ENCODE measurements around the gene PFKM.

The PFKM gene

DNA sequence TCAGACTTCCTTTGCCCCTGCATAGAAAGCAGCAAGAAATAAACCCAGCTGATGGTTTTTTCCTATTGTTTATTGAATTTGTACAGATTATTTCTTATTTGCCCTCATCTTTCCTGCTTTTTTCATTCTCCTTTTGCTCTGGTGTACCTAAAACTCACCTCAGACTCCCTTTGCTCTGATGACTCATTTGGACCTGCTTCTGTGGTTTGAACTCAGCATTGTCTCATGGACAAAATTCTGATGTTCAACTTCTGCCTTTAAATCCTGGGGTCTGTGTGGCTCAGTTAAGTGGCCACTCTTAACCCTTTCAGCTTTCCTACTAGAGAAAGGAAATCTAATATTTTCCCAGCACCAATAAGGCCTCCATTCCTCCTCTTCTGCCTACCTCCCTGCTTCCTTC, 9.7 kb upstream of the PFKM start:
- TF ChIP-seq TAF1 (IDR thresholded peaks at IDR 0.05; ENCODE audit: borderline replicate concordance, insufficient read depth, low read length), result no peak
- no peak for TF ChIP-seq FOXP2 (optimal IDR thresholded peaks at IDR 0.05; ENCODE audit: borderline replicate concordance, extremely low read depth, extremely low read length, insufficient read depth)
- no peak for TF ChIP-seq REST (IDR thresholded peaks at IDR 0.05; ENCODE audit: insufficient read depth in 1 of 2, low read depth in 2 of 2, low read length in 2 of 2)
- no peak for TF ChIP-seq POLR2AphosphoS5 (IDR thresholded peaks at IDR 0.05; ENCODE audit: low read depth, low read length)
- TF ChIP-seq SIN3A (IDR thresholded peaks at IDR 0.05; ENCODE audit: borderline replicate concordance, insufficient read depth, low read length), result no peak

- no peak for TF ChIP-seq REST (IDR thresholded peaks at IDR 0.05; ENCODE audit: insufficient read depth in 1 of 2, low read depth in 2 of 2, low read length in 2 of 2)
- no peak for TF ChIP-seq TAF1 (IDR thresholded peaks at IDR 0.05; ENCODE audit: borderline replicate concordance, insufficient read depth, low read length)
- TF ChIP-seq SIN3A (IDR thresholded peaks at IDR 0.05; ENCODE audit: borderline replicate concordance, insufficient read depth, low read length), result no peak
- TF ChIP-seq POLR2AphosphoS5 (IDR thresholded peaks at IDR 0.05; ENCODE audit: low read depth, low read length), result no peak
- no peak for TF ChIP-seq FOXP2 (optimal IDR thresholded peaks at IDR 0.05; ENCODE audit: borderline replicate concordance, extremely low read depth, extremely low read length, insufficient read depth)
Observed at GRCh38 chr12:48110691-48111311, 8.4 kb upstream of the PFKM start.

DNA sequence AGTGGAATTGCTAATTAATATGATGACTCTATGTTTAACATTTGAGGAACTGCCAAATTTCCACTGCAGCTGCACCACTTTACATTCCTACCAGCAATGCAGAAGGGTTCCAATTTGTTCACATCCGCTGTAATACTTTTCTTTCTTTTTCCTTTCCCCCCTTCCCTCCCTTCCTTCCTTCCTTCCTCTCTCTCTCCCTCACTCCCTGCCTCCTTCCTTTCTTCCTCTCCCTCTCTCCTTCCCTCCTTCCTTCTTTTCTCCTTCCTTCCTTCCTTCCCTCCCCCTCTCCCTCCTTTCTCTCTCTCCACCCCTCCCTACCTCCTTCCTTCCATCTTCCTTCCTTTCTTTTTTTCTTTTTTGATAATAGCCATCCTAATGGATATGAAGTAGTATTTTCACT, 3.2 kb upstream of the PFKM start:
- TF ChIP-seq POLR2AphosphoS5 (IDR thresholded peaks at IDR 0.05; ENCODE audit: low read depth, low read length) (no peak), TAF1 (IDR thresholded peaks at IDR 0.05; ENCODE audit: borderline replicate concordance, insufficient read depth, low read length) (no peak), FOXP2 (optimal IDR thresholded peaks at IDR 0.05; ENCODE audit: borderline replicate concordance, extremely low read depth, extremely low read length, insufficient read depth) (no peak), REST (IDR thresholded peaks at IDR 0.05; ENCODE audit: insufficient read depth in 1 of 2, low read depth in 2 of 2, low read length in 2 of 2) (no peak), SIN3A (IDR thresholded peaks at IDR 0.05; ENCODE audit: borderline replicate concordance, insufficient read depth, low read length) (no peak)

DNA sequence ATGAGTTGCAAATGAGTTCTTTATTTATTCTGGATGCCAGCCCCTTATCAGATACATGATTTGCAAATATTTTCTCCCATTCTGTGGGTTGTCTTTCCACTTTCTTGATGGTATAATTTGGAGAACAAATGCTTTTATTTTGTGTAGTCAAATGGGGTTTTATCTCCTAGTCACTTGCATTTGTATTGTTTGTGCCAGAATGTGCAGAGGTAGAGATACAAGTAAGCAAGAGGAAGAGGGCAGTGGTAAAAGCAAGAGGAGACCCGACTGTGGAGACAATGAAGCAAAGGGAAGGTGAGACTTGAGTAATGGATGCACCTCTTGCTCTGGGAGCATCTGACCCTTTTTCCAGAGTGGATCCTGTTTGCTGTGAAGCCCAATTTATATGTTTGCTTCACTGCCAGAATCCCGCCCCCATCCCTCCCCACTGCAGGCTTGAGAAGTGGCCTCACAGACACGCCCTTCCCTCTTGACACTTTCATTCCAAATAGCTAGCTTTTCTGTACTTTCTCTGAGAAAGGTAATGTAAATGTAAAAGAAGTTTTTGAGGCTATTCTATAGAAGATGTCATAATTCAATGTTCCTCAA, 786 bp upstream of the PFKM start:
- no peak for TF ChIP-seq SIN3A (IDR thresholded peaks at IDR 0.05; ENCODE audit: borderline replicate concordance, insufficient read depth, low read length)
- TF ChIP-seq REST (IDR thresholded peaks at IDR 0.05; ENCODE audit: insufficient read depth in 1 of 2, low read depth in 2 of 2, low read length in 2 of 2), result no peak
- no peak for TF ChIP-seq TAF1 (IDR thresholded peaks at IDR 0.05; ENCODE audit: borderline replicate concordance, insufficient read depth, low read length)
- no peak for TF ChIP-seq POLR2AphosphoS5 (IDR thresholded peaks at IDR 0.05; ENCODE audit: low read depth, low read length)
- TF ChIP-seq FOXP2 (optimal IDR thresholded peaks at IDR 0.05; ENCODE audit: borderline replicate concordance, extremely low read depth, extremely low read length, insufficient read depth), result no peak

Data from PFSK-1 (cell line).